GM12878 (cell line): Measurements from ENCODE around the gene GAL. TPM values are rescaled to one million over a fixed set of nuclear protein-coding genes. Genes with fewer than 3 reads are reported as not detected.

Experiments used
- ATAC-seq: fragments of 200-7000 bp; cut with Tn5 transposase; 3 replicates; pipeline ENCODE4 v1.9.1; 2020; ENCODE audit warnings: mild to moderate bottlenecking, moderate library complexity
- BruUV-seq: library from RNA; stranded (reverse); fragments of 400-500 nt; replicated peaks from 2 replicates; lab custom pipeline; 2021; lab: Mats Ljungman, UMichigan
- CTCF ChIA-PET: fragments of 300-600 bp; sonication (Branson Sonifier 250); formaldehyde crosslinking; extraction: SDS; loops from one replicate; lab custom pipeline; 2021; ENCODE audit warnings: inconsistent platforms; lab: Yijun Ruan, JAX
- POLR2A ChIA-PET: fragments of 350-600 bp; formaldehyde crosslinking; extraction: SDS; loops from one replicate; lab custom pipeline; 2021; ENCODE audit warnings: inconsistent platforms; lab: Charles Lee
- RAD21 ChIA-PET: fragments of 300-600 bp; sonication (Branson Sonifier 250); formaldehyde crosslinking; loops from one replicate; lab custom pipeline; 2023; ENCODE audit warnings: antibody characterized with exemption; ENCODE audit not compliant: unreplicated experiment; lab: Charles Lee
- SMC1A ChIA-PET: fragments of 300-600 bp; sonication (Branson Sonifier 250); formaldehyde crosslinking; loops from one replicate; lab custom pipeline; 2023; ENCODE audit not compliant: unreplicated experiment, uncharacterized antibody; lab: Charles Lee
- DNase-seq: peaks from one replicate; pipeline ENCODE4 v3.0.0-alpha.2; 2011; ENCODE audit warnings: low read depth, low spot score
- FAIRE-seq: peaks from 3 replicates; lab custom pipeline; 2011; peaks lifted over from hg19 to GRCh38; lab: Jason Lieb, UNC
- H2AFZ ChIP-seq: 2 replicates; pipeline ENCODE4 v1.6.0; 2011; ENCODE audit warnings: low read depth, low read length, control low read depth; ENCODE audit not compliant: control insufficient read depth
- H3K27ac ChIP-seq: 2 replicates; pipeline ENCODE4 v1.5.1; 2011; ENCODE audit warnings: control low read depth; ENCODE audit not compliant: control insufficient read depth, insufficient read depth
- H3K27me3 ChIP-seq, 2 experiments: replicated peaks in 1 of 2; 2 replicates each; pipeline versions ENCODE4 v1.6.0 to v1.6.1; 2011; ENCODE audit warnings: low read length in 1 of 2; ENCODE audit not compliant: control insufficient read depth in 2 of 2, insufficient read depth in 2 of 2
- H3K36me3 ChIP-seq, 2 experiments: 2 replicates each; pipeline ENCODE4 v1.5.1; 2011; ENCODE audit warnings: low read length in 1 of 2; ENCODE audit not compliant: control insufficient read depth in 2 of 2, insufficient read depth in 2 of 2
- H3K4me1 ChIP-seq: 2 replicates; pipeline ENCODE4 v1.6.1; 2011; ENCODE audit warnings: mild to moderate bottlenecking, low read length, moderate library complexity, mixed read lengths; ENCODE audit not compliant: control insufficient read depth, insufficient read depth
- H3K4me2 ChIP-seq: 2 replicates; pipeline ENCODE4 v1.6.0; 2011; ENCODE audit warnings: control low read depth; ENCODE audit not compliant: control insufficient read depth, insufficient read depth
- H3K4me3 ChIP-seq: fragments of 200-600 bp; sonication (generic); 2 replicates; pipeline ENCODE4 v1.5.1; 2016
- H3K79me2 ChIP-seq: 2 replicates; pipeline ENCODE4 v1.6.0; 2011; ENCODE audit warnings: low read length; ENCODE audit not compliant: control insufficient read depth, insufficient read depth
- H3K9ac ChIP-seq: 2 replicates; pipeline ENCODE4 v1.8.0; 2011; ENCODE audit warnings: low read length, control low read depth, mixed read lengths; ENCODE audit not compliant: control insufficient read depth, insufficient read depth
- H3K9me3 ChIP-seq: replicated peaks from 3 replicates; pipeline ENCODE4 v1.5.1; 2011; ENCODE audit warnings: mild to moderate bottlenecking, low read length; ENCODE audit not compliant: control insufficient read depth, insufficient read depth
- H4K20me1 ChIP-seq: 2 replicates; pipeline ENCODE4 v1.6.0; 2011; ENCODE audit not compliant: control insufficient read depth, insufficient read depth
- CREM ChIP-seq: IDR thresholded peaks from 2 replicates; pipeline ENCODE4 v1.6.1; 2014; ENCODE audit warnings: antibody characterized with exemption, low read depth
- FOXM1 ChIP-seq: IDR thresholded peaks from 2 replicates; pipeline ENCODE4 v1.6.1; 2012; ENCODE audit warnings: low read depth, mild to moderate bottlenecking, inconsistent platforms, low read length, moderate library complexity
- KDM1A ChIP-seq: fragments of 200-600 bp; sonication (generic); IDR thresholded peaks from 2 replicates; pipeline ENCODE4 v1.6.1; 2016; ENCODE audit warnings: borderline replicate concordance
- POLR2AphosphoS5 ChIP-seq: IDR thresholded peaks from 2 replicates; pipeline ENCODE4 v1.6.1; 2011; ENCODE audit warnings: mild to moderate bottlenecking, low read length, inconsistent platforms
- PRDM15 ChIP-seq: fragments of 450-650 bp; formaldehyde crosslinking; IDR thresholded peaks from 2 replicates; pipeline ENCODE4 v1.4.0; 2020; ENCODE audit warnings: mild to moderate bottlenecking, moderate library complexity
- SKIL ChIP-seq: fragments of 450-650 bp; IDR thresholded peaks from 2 replicates; pipeline ENCODE4 v1.6.1; 2017; ENCODE audit warnings: mild to moderate bottlenecking, low read depth, inconsistent platforms; ENCODE audit not compliant: poor library complexity, severe bottlenecking
- USF1 ChIP-seq: IDR thresholded peaks from 2 replicates; pipeline ENCODE4 v1.6.1; 2011; ENCODE audit warnings: borderline replicate concordance, low read depth, mild to moderate bottlenecking, moderate library complexity, mixed read lengths, low read length; ENCODE audit not compliant: insufficient read depth; ENCODE audit errors: extremely low read length
- WGBS: methylation state at CpG from one replicate; pipeline ENCODE4 v1.1.6; 2016; ENCODE audit warnings: low lambda C conversion rate; ENCODE audit not compliant: insufficient replicate concordance, insufficient coverage; ENCODE audit errors: missing lambda C conversion rate; 5-methylcytosine and 5-hydroxymethylcytosine counted together
- in situ Hi-C: fragments of 300-500 bp; cut with MboI; formaldehyde crosslinking; loops from 9 replicates; pipeline ENCODE4 v1.14.3; 2018; ENCODE audit warnings: mixed read lengths
- intact Hi-C: fragments of 100-400 bp; cut with micrococcal nuclease; formaldehyde crosslinking; loops from one replicate; pipeline ENCODE4 v1.14.2; 2022; ENCODE audit not compliant: unreplicated experiment
- polyA plus RNA-seq, 11 experiments: library from polyadenylated mRNA; depleted of rRNA in 4 of 11; unstranded in 6 of 11; stranded (reverse) in 5 of 11; fragments of >200 nt; fragmentation: Nextera tagmentation in 4 of 11; fragmentation: Illumina TruSeq in 1 of 11; extraction: Ambion mirVana in 4 of 11; extraction: Trizol in 1 of 11; gene quantifications; 1 replicate in 1 of 11; 2 replicates in 10 of 11; pipeline versions ENCODE4 v1.2.1 to v1.2.3, GENCODE V29; 2011 to 2016; ENCODE audit warnings: inconsistent platforms in 2 of 11, missing spikeins in 2 of 11, low read depth in 1 of 11
- total RNA-seq, 4 experiments: library from RNA; depleted of rRNA in 3 of 4; stranded (reverse); fragments of >200 nt in 3 of 4; fragmentation: Illumina TruSeq in 1 of 4; extraction: Trizol in 1 of 4; gene quantifications; 2 replicates each; pipeline versions ENCODE4 v1.2.1 to v1.2.3, GENCODE V29; 2013 to 2021
- TF ChIP-seq, protein P1 (sequence below): IDR thresholded peaks from 2 replicates; pipeline ENCODE4 v1.6.1; 2012; ENCODE audit warnings: mild to moderate bottlenecking, low read depth, low read length

Gene GAL
- total and polyA plus RNA-seq, 10 of the 15 experiments (the other 5 are each of a cell fraction or from before 2014, with no cell fraction given) = 0.35 TPM; not detected in 9

DNA sequence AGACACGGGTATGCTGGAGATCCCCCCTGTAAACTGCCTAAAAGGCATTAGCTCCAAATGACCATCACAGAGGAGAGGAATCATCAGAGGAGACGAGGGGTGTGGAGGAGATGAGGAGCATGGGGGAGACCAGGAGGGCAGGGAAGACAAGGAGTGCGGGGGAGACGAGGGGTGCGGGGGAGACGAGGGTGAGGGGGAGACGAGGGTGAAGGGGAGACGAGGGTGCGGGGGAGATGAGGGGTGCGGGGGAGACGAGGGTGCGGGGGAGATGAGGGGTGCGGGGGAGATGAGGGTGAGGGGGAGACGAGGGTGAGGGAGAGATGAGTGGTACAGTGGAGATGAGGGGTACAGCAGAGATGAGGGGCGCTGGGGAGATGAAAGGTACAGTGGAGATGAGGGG lies 17.5 kb upstream of the GAL start:
- Histone ChIP-seq H4K20me1 (no peaks in the 10 kb centered on the region), H3K9me3 (no peaks in the 10 kb centered on the region; the same call in 2 of the 3 replicates), H3K9ac (no peak overlapping the region), H3K27me3 (no peaks in the 10 kb centered on the region), H3K36me3 (no peaks in the 10 kb centered on the region), H3K4me2 (no peak overlapping the region), H3K79me2 (no peaks in the 10 kb centered on the region), H3K4me3 (no peak overlapping the region), H3K27ac (no peak overlapping the region), H3K4me1 (no peaks in the 10 kb centered on the region), H2AFZ (no peak overlapping the region)
- ChIA-PET POLR2A (no interaction called here), RAD21 (no interaction called here), CTCF (no interaction called here)
- FAIRE-seq (no peak), ATAC-seq (no peak)
- in situ Hi-C loops = no loop called here
- WGBS = 11% methylated on average over 3 of the region's 15 CpGs
- BruUV-seq = no TSS peak
- TF ChIP-seq FOXM1 = no peak
- no peak for TF ChIP-seq USF1
- TF ChIP-seq CREM = no peak
- TF ChIP-seq, protein P1, sequence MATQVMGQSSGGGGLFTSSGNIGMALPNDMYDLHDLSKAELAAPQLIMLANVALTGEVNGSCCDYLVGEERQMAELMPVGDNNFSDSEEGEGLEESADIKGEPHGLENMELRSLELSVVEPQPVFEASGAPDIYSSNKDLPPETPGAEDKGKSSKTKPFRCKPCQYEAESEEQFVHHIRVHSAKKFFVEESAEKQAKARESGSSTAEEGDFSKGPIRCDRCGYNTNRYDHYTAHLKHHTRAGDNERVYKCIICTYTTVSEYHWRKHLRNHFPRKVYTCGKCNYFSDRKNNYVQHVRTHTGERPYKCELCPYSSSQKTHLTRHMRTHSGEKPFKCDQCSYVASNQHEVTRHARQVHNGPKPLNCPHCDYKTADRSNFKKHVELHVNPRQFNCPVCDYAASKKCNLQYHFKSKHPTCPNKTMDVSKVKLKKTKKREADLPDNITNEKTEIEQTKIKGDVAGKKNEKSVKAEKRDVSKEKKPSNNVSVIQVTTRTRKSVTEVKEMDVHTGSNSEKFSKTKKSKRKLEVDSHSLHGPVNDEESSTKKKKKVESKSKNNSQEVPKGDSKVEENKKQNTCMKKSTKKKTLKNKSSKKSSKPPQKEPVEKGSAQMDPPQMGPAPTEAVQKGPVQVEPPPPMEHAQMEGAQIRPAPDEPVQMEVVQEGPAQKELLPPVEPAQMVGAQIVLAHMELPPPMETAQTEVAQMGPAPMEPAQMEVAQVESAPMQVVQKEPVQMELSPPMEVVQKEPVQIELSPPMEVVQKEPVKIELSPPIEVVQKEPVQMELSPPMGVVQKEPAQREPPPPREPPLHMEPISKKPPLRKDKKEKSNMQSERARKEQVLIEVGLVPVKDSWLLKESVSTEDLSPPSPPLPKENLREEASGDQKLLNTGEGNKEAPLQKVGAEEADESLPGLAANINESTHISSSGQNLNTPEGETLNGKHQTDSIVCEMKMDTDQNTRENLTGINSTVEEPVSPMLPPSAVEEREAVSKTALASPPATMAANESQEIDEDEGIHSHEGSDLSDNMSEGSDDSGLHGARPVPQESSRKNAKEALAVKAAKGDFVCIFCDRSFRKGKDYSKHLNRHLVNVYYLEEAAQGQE = no peak
- no peak for TF ChIP-seq SKIL
- TF ChIP-seq KDM1A = no peak
- TF ChIP-seq PRDM15 (CRISPR knock-in tag) = no peak
- no peak for TF ChIP-seq POLR2AphosphoS5
- TF ChIP-seq, all 136 proteins: peak for 0
- SMC1A ChIA-PET = no interaction called here
- intact Hi-C loops = no loop called here
- DNase-seq = no peak
